SJSA1 (cell line): ENCODE results near the gene RRP1. TPM values are rescaled to one million over a fixed set of nuclear protein-coding genes. Genes with fewer than 3 reads are reported as not detected.

Experiments used
- DNase-seq, 2 experiments: peaks; one replicate each; pipeline ENCODE4 v3.0.0-alpha.2; 2015 to 2020; ENCODE audit warnings: low spot score in 2 of 2, low read depth in 1 of 2
- H3K27ac ChIP-seq: fragments of 250-450 bp; sonication (Bioruptor Pico); 2 replicates; pipeline ENCODE4 v1.5.1; 2020; ENCODE audit warnings: mild to moderate bottlenecking, moderate library complexity
- H3K27me3 ChIP-seq: fragments of 250-450 bp; sonication (Bioruptor Pico); replicated peaks from 2 replicates; pipeline ENCODE4 v1.5.1; 2020; ENCODE audit warnings: mild to moderate bottlenecking, moderate library complexity
- H3K36me3 ChIP-seq: fragments of 250-450 bp; sonication (Bioruptor Pico); 2 replicates; pipeline ENCODE4 v1.5.1; 2020; ENCODE audit warnings: mild to moderate bottlenecking
- H3K4me1 ChIP-seq: fragments of 250-450 bp; sonication (Bioruptor Pico); replicated peaks from 2 replicates; pipeline ENCODE4 v1.6.1; 2021; ENCODE audit warnings: mild to moderate bottlenecking
- H3K4me3 ChIP-seq: fragments of 250-450 bp; sonication (Bioruptor Pico); 2 replicates; pipeline ENCODE4 v1.5.1; 2020; ENCODE audit warnings: mild to moderate bottlenecking
- H3K9me3 ChIP-seq: fragments of 250-450 bp; sonication (Bioruptor Pico); replicated peaks from 2 replicates; pipeline ENCODE4 v1.5.1; 2020; ENCODE audit warnings: mild to moderate bottlenecking
- total RNA-seq: library from RNA; depleted of rRNA; stranded (reverse); fragments of >200 nt; shearing (Covaris generic); gene quantifications from 2 replicates; pipeline ENCODE4 v1.2.3, GENCODE V29; 2014

RRP1 gene
- total RNA-seq, 1 experiment from 2014 or later, result 29.2 TPM

DNA sequence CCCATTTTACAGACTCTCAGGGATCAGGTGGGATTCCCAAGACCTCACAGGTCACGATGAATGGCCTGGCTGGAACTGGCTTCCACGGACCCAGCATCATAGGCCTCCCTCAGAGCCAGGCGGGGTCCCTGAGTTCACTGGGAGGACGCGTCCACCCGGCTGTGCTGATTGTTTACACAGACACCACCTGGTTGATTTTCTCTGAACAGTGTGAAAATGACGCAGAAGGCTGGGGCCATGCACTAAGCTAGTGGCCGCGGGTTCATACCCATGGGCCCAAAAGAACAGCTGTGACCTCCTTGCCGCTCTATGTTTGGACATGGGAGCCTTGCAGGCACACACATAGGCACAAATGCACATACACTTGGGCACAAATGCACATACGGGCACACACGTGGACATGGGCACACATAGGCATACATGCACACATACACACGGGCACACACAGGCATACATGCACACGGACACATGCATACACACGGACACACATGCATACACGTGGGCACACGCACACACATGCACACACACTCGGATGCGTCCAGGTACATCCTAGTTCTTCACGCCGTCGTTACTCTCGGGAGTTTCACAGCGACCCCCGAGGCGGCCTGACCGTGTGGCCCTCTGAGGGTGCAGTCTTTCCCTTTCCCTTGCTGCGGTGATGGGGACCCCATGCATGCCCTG lies 36.5 kb upstream of the RRP1 start:
- Histone ChIP-seq H3K4me3 (no peak overlapping the region), H3K27me3 (no peaks in the 10 kb centered on the region), H3K27ac (no peak overlapping the region), H3K9me3 (no peaks in the 10 kb centered on the region), H3K36me3 (peaks cover 80% of the 10 kb centered on the region), H3K4me1 (no peaks in the 10 kb centered on the region)
- no peak for DNase-seq

- Histone ChIP-seq H3K4me1 (no peaks in the 10 kb centered on the region), H3K4me3 (no peak overlapping the region), H3K36me3 (peaks cover 80% of the 10 kb centered on the region), H3K9me3 (no peaks in the 10 kb centered on the region), H3K27ac (no peak overlapping the region), H3K27me3 (no peaks in the 10 kb centered on the region)
- DNase-seq, result no peak
Observed at GRCh38 chr21:43753439-43753799, 36.0 kb upstream of the RRP1 start.

GRCh38 chr21:43754948-43755781 lies 34.2 kb upstream of the RRP1 start:
- no peaks in the 10 kb centered on the region for H3K27me3 ChIP-seq
- peaks cover 85% of the 10 kb centered on the region for H3K36me3 ChIP-seq
- H3K4me1 ChIP-seq, result no peaks in the 10 kb centered on the region
- no peak overlapping the region for H3K4me3 ChIP-seq
- H3K27ac ChIP-seq, result no peak overlapping the region
- DNase-seq, result no peak
- no peaks in the 10 kb centered on the region for H3K9me3 ChIP-seq

DNA sequence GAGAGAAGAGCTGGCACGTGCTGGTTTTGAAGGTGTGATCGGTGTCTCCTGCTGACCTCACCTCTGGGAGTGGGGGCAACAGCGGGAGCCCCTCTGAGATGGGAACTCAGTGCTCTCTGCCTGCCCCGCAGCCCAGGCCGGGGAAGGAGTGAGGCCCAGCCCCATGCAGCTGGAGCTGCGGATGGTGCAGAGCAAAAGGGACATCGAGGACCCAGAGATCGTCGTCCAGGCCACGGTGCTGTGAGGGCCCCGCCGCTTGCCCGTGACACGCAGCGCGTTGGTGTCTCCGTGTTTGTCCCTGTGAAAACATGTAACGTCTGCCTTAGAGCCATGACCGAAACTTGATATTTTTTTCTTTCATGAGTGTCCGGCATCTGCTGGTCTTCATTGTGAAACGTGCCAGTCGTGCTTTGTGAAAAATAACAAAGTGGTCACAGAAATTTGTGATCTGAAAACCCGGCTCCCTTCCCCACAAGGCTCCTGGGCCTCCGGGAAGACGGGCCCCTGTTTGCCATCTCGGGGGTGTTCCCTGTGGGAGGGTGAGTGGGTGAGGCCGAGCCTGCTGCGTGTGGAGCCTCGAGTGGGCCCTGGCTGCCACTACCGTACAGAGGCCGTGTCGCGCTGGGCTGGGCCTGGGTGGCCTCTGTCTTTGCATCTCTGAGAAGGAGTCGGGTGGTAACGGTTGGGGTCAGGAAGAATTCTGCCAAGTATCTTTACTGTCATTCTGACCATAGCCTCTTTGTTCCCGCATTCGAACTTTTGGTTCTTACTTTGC lies 33.4 kb upstream of the RRP1 start:
- H3K27ac ChIP-seq, result no peak overlapping the region
- peaks cover 84% of the 10 kb centered on the region for H3K36me3 ChIP-seq
- no peaks in the 10 kb centered on the region for H3K4me1 ChIP-seq
- no peaks in the 10 kb centered on the region for H3K9me3 ChIP-seq
- no peak for DNase-seq
- H3K4me3 ChIP-seq, result no peak overlapping the region
- no peaks in the 10 kb centered on the region for H3K27me3 ChIP-seq

- no peak for DNase-seq
- Histone ChIP-seq H3K9me3 (no peaks in the 10 kb centered on the region), H3K4me1 (no peaks in the 10 kb centered on the region), H3K27ac (no peak overlapping the region), H3K4me3 (no peak overlapping the region), H3K36me3 (peaks cover 84% of the 10 kb centered on the region), H3K27me3 (no peaks in the 10 kb centered on the region)
Observed at GRCh38 chr21:43757601-43758000, 31.8 kb upstream of the RRP1 start.

- Histone ChIP-seq H3K4me3 (no peak overlapping the region), H3K9me3 (no peaks in the 10 kb centered on the region), H3K27ac (no peak overlapping the region), H3K27me3 (no peaks in the 10 kb centered on the region), H3K4me1 (no peaks in the 10 kb centered on the region), H3K36me3 (peaks cover 81% of the 10 kb centered on the region)
- no peak for DNase-seq
Observed at GRCh38 chr21:43758111-43758641, 31.2 kb upstream of the RRP1 start.

DNA sequence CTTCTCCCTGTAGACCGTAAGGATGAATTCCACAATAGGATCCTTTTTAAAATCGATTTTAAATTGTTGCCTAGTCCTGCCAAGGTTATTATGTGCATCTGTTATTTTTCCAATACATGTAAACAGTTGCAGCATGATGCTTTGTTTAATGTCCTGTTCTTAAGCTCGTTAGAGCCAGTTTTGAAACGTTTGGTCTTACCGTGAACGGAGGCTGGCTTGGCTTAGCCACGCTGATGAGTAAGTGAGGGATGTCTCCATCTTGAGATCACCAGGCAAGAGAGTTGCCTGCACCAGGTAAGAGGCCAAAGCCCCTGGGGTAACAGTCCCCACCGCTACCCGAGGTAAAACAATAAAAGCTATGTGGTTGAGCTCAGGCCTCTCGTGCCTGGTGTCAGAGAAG lies 30.6 kb upstream of the RRP1 start:
- H3K4me1 ChIP-seq, result no peaks in the 10 kb centered on the region
- peaks cover 78% of the 10 kb centered on the region for H3K36me3 ChIP-seq
- DNase-seq, result no peak
- no peak overlapping the region for H3K27ac ChIP-seq
- no peak overlapping the region for H3K4me3 ChIP-seq
- no peaks in the 10 kb centered on the region for H3K27me3 ChIP-seq
- no peaks in the 10 kb centered on the region for H3K9me3 ChIP-seq

DNA sequence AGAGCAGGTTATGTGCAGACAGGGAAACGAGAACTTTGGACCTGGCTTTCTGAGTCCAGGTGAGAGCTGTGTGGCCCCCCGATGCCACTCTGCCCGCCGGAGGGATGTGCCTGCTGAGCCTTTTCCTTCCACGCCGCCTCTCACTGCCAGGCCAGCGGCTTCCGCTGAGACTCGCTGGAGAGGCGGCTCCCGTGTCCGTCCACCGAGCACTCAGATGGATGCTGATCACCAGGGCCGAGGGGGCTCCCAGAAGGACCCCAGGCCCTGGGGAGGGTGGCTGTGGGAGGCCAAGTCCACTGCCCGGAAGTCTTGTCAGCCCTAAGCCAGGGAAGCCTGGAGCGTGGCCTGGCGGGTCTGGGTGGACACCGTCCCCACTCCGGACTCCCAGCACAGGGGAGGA lies 29.7 kb upstream of the RRP1 start:
- H3K4me1 ChIP-seq, result no peaks in the 10 kb centered on the region
- H3K27me3 ChIP-seq, result no peaks in the 10 kb centered on the region
- H3K27ac ChIP-seq, result no peak overlapping the region
- no peak for DNase-seq
- no peaks in the 10 kb centered on the region for H3K9me3 ChIP-seq
- H3K36me3 ChIP-seq, result peaks cover 70% of the 10 kb centered on the region
- H3K4me3 ChIP-seq, result no peak overlapping the region

- Histone ChIP-seq H3K27ac (no peak overlapping the region), H3K4me3 (no peak overlapping the region), H3K9me3 (no peaks in the 10 kb centered on the region), H3K27me3 (no peaks in the 10 kb centered on the region), H3K4me1 (no peaks in the 10 kb centered on the region), H3K36me3 (peaks cover 62% of the 10 kb centered on the region)
- DNase-seq, result no peak
Observed at GRCh38 chr21:43760391-43760958, 28.9 kb upstream of the RRP1 start.

DNA sequence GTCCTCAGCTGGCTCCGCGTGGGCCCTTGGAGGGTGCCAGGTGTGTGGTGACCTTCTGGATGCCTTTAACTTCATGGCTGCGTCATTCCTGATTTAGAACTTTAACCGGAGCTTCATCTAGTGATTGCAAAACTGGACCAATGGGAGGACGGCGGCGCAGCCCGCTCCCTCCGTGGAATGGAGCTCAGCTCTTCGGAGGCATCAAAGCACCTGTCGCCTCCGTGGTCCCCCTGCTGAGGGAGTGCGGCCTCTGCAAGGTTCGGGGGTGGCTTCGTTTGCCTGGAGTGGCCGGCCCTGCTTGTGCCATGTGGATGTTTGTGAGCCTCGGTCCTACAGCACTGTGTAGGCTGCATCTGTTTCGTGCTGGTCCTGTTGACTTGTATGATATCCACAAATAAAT lies 27.5 kb upstream of the RRP1 start:
- Histone ChIP-seq H3K36me3 (peaks cover 49% of the 10 kb centered on the region), H3K4me3 (no peak overlapping the region), H3K4me1 (no peaks in the 10 kb centered on the region), H3K27me3 (no peaks in the 10 kb centered on the region), H3K27ac (no peak overlapping the region), H3K9me3 (no peaks in the 10 kb centered on the region)
- no peak for DNase-seq

DNA sequence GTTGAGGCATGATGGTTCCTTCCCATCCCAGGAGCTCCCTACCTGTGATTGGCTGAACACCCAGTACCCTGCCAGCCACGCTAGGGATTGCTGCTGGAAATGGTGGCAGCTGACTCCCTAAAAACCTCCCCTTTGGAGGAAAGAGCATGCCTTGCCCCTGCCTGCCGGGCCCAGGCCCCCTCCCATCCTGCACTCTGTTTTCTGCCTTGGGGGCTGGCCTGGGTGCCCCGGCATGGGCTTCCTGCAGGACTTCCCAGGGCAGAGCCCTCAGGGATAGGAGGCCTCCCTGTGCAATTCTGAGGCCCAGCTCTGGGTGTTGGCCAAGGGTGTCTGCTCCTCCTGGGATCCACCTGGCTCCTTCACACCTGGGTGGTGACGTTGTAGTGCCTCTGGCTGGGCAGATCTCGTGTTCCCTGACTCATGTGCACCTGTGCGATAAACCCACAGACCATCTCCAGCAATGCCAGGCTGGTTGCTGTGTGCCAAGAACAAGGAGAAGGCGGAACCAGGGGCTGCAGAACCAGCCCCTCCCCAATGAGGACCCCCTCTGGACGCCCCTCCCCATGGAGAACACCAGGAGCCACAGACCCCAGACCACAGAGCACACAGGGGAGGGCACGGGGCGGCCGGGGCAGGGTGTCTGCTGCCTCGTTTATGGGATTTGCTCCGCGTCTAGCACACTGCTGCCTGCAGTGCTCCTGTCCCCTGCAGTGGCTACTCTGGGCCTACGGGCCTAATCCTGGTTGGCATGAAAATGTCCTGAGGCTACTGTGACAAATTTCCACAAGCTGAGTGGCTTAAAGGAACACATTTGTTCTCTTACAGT lies 26.9 kb upstream of the RRP1 start:
- DNase-seq, result no peak
- peaks cover 45% of the 10 kb centered on the region for H3K36me3 ChIP-seq

DNA sequence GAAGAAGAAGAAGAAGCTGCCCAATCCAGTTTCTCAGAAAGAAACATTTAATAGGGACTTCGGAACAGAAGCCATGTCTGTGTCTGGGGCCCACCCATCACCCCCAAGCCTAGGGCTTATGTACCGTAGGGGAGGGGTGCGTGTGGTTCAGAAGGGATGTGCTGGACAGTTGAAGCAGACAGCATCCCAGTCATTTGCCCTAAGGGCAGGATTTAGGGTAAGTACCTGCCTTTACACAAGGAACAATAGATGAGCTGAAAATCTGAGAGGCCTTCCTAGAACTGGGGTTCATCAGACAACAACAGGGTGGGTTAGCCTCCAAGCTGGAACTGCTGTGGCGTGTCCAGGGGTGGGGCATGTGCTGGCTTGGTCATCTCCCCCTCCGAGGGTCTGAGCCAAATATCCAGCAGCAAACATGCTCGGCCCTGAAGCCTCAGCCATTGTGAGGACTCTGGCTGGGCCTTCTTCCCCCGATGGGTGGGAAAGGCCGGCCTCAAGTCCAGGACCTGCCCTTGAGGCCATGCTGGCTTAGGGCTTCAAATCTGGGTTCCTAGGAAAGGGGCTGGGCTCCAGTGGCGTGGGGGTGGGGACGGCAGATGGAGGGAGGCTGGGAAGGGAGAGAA lies 25.4 kb upstream of the RRP1 start:
- peaks cover 35% of the 10 kb centered on the region for H3K36me3 ChIP-seq
- no peak overlapping the region for H3K27ac ChIP-seq
- H3K9me3 ChIP-seq, result no peaks in the 10 kb centered on the region
- H3K4me1 ChIP-seq, result peaks cover 14% of the 10 kb centered on the region
- DNase-seq, result no peak
- H3K4me3 ChIP-seq, result no peak overlapping the region
- H3K27me3 ChIP-seq, result no peaks in the 10 kb centered on the region

More for the DNA sequence above, 26.9 kb upstream of the RRP1 start:
- no peak overlapping the region for H3K27ac ChIP-seq
- H3K27me3 ChIP-seq, result no peaks in the 10 kb centered on the region
- H3K4me1 ChIP-seq, result peaks cover 2% of the 10 kb centered on the region
- H3K9me3 ChIP-seq, result no peaks in the 10 kb centered on the region
- H3K4me3 ChIP-seq, result no peak overlapping the region
